ELR (cell line): ENCODE results near the gene COX4I1.

Experiments
- DNase-seq: peaks from one replicate; pipeline ENCODE4 v3.0.0-alpha.2; 2015; ENCODE audit warnings: low read depth

Gene COX4I1

GRCh38 chr16:85842435-85842834 lies 42.9 kb downstream of the COX4I1 start:
- no peak for DNase-seq

- no peak for DNase-seq
Observed at GRCh38 chr16:85842848-85843247, 43.4 kb downstream of the COX4I1 start.

GRCh38 chr16:85843471-85844168 lies 44.1 kb downstream of the COX4I1 start:
- DNase-seq = no peak

GRCh38 chr16:85844169-85844481 lies 44.6 kb downstream of the COX4I1 start:
- DNase-seq = no peak

- DNase-seq = no peak
Observed at GRCh38 chr16:85844786-85845185, 45.3 kb downstream of the COX4I1 start.

GRCh38 chr16:85845266-85845665 lies 45.8 kb downstream of the COX4I1 start:
- DNase-seq = no peak

- DNase-seq = no peak
Observed at GRCh38 chr16:85846461-85846860, 47.0 kb downstream of the COX4I1 start.

- no peak for DNase-seq
Observed at GRCh38 chr16:85847036-85847435, 47.5 kb downstream of the COX4I1 start.

GRCh38 chr16:85847681-85848601 lies 48.4 kb downstream of the COX4I1 start:
- DNase-seq = no peak

GRCh38 chr16:85848986-85849385 lies 49.5 kb downstream of the COX4I1 start:
- DNase-seq = no peak

GRCh38 chr16:85849388-85849787 lies 49.9 kb downstream of the COX4I1 start:
- DNase-seq = no peak

GRCh38 chr16:85850344-85850880 lies 50.9 kb downstream of the COX4I1 start:
- DNase-seq = no peak

GRCh38 chr16:85851034-85851785 lies 51.7 kb downstream of the COX4I1 start:
- no peak for DNase-seq

GRCh38 chr16:85853547-85854545 lies 54.4 kb downstream of the COX4I1 start:
- no peak for DNase-seq

- no peak for DNase-seq
Observed at GRCh38 chr16:85854935-85855334, 55.4 kb downstream of the COX4I1 start.

GRCh38 chr16:85856079-85856478 lies 56.6 kb downstream of the COX4I1 start:
- DNase-seq = no peak

GRCh38 chr16:85856585-85856984 lies 57.1 kb downstream of the COX4I1 start:
- no peak for DNase-seq
